Right lobe of liver (tissue), 6 donors: ENCODE results near the gene NOC2L. TPM values are rescaled to one million over a fixed set of nuclear protein-coding genes. Genes with fewer than 3 reads are reported as not detected.

Experiments used
- ATAC-seq, 4 donors: fragments of 200-7000 bp; cut with Tn5 transposase; one replicate each; pipeline ENCODE4 v1.9.1; 2020; ENCODE audit warnings: mild to moderate bottlenecking in 4 of 4, moderate library complexity in 4 of 4
- DNase-seq, 3 donors: peaks; one replicate each; pipeline ENCODE4 v3.0.0-alpha.2; 2020
- H3K27ac ChIP-seq, 3 donors: fragments of 200-600 bp; one replicate each; pipeline ENCODE4 v1.8.0; 2022
- H3K27me3 ChIP-seq, 2 donors: fragments of 200-600 bp; one replicate each; pipeline ENCODE4 v1.8.0; 2022
- H3K36me3 ChIP-seq, 4 donors: fragments of 200-600 bp; sonication (generic) in 1 of 4; one replicate each; pipeline versions ENCODE4 v1.5.1 to v1.8.0; 2017 to 2022; ENCODE audit warnings: control low read depth in 1 of 4
- H3K4me1 ChIP-seq, 4 donors: fragments of 200-600 bp; sonication (generic) in 1 of 4; one replicate each; pipeline versions ENCODE4 v1.5.1 to v1.8.0; 2017 to 2022; ENCODE audit warnings: control low read depth in 1 of 4
- H3K4me3 ChIP-seq, 3 donors: fragments of 200-600 bp; one replicate each; pipeline ENCODE4 v1.8.0; 2022
- H3K9me3 ChIP-seq, 4 donors: fragments of 200-600 bp; sonication (generic) in 1 of 4; one replicate each; pipeline versions ENCODE4 v1.5.1 to v1.8.0; 2017 to 2022; ENCODE audit warnings: control low read depth in 1 of 4
- POLR2A ChIP-seq: fragments of 450-650 bp; IDR thresholded peaks from one replicate; pipeline ENCODE4 v1.6.1; 2017; ENCODE audit warnings: antibody characterized with exemption, mild to moderate bottlenecking
- WGBS: methylation state at CpG from one replicate; pipeline ENCODE4 v1.1.6; 2018; ENCODE audit warnings: low coverage, low lambda C conversion rate; ENCODE audit not compliant: insufficient coverage; ENCODE audit errors: missing lambda C conversion rate; 5-methylcytosine and 5-hydroxymethylcytosine counted together
- intact Hi-C, 2 donors: fragments of 100-400 bp; cut with DNase I; formaldehyde crosslinking; loops; one replicate each; pipeline versions ENCODE4 v1.11.2 to v1.14.1; 2022
- total RNA-seq, 6 experiments: library from RNA; depleted of rRNA in 2 of 6; stranded (reverse); fragments of >200 nt in 2 of 6; fragmentation: NEBNext Ultra II Directional in 3 of 6; extraction: Animal tissue kit (Norgen Biotek cat#: 25700) in 3 of 6; gene quantifications; one replicate each; pipeline versions ENCODE4 v1.1.0 to v1.2.4, GENCODE V29; 2016 to 2023
- TF ChIP-seq, protein P1 (sequence below), 4 donors: fragments of 200-600 bp in 3 of 4; fragments of 450-650 bp in 1 of 4; IDR thresholded peaks; one replicate each; pipeline versions ENCODE4 v1.5.1 to v1.8.0; 2016 to 2022; ENCODE audit warnings: antibody characterized with exemption in 4 of 4, mild to moderate bottlenecking in 2 of 4
- donor health status: DM: no; HTN: yes; CAD: no.
- donor health status: DM: no; HTN: no; CAD: no.
- donor health status: DM: no; HTN: no; CAD: no.
- donor health status: DM: no; HTN: yes; CAD: no.
- donor health status: DM: no; HTN: yes; CAD: no.

The NOC2L gene
- total RNA-seq, 6 experiments from 2014 or later, result 28.9 to 36.8 (median 30.2) TPM

DNA sequence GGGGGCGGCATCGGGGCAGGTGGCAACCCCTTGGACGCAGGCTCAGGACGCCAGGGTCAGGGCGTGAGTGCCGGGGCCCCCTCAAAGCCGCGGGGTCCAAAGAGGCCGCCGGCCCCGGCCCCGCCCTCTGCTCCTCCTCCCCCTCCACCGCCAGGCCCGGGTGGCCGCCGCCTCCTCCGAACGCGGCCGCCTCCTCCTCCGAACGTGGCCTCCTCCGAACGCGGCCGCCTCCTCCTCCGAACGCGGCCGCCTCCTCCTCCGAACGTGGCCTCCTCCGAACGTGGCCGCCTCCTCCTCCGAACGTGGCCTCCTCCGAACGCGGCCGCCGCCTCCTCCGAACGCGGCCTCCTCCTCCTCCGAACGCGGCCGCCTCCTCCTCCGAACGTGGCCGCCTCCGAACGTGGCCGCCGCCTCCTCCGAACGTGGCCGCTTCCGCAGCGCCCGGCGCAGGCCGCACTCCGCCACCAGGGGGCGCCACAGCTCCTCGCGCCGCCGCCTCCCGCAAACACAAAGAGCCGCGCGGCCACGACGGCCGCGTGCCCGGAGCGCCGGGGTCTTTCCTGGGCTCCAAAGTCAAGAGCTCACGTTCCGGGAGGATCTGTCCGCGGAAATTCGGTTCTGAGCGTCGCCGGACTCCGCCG is 54.6 kb downstream of the NOC2L start:
- no peak overlapping the region for H3K27ac ChIP-seq
- H3K27me3 ChIP-seq, result no peaks in the 10 kb centered on the region
- H3K9me3 ChIP-seq, result no peaks in the 10 kb centered on the region
- 3% methylated on average over 42 of the region's 91 CpGs for whole genome bisulfite sequencing
- intact Hi-C loops, result no loop called here
- H3K4me3 ChIP-seq, result peak overlapping the region in 2 of 3 donors; percentile 26 to 29
- ATAC-seq (peak; percentile 81 to 95 (median 86)), DNase-seq (peak; percentile 74 to 80 (median 76))
- TF ChIP-seq POLR2A, result no peak
- TF ChIP-seq, protein P1, sequence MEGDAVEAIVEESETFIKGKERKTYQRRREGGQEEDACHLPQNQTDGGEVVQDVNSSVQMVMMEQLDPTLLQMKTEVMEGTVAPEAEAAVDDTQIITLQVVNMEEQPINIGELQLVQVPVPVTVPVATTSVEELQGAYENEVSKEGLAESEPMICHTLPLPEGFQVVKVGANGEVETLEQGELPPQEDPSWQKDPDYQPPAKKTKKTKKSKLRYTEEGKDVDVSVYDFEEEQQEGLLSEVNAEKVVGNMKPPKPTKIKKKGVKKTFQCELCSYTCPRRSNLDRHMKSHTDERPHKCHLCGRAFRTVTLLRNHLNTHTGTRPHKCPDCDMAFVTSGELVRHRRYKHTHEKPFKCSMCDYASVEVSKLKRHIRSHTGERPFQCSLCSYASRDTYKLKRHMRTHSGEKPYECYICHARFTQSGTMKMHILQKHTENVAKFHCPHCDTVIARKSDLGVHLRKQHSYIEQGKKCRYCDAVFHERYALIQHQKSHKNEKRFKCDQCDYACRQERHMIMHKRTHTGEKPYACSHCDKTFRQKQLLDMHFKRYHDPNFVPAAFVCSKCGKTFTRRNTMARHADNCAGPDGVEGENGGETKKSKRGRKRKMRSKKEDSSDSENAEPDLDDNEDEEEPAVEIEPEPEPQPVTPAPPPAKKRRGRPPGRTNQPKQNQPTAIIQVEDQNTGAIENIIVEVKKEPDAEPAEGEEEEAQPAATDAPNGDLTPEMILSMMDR (IDR thresholded peaks at IDR 0.05), result peak; percentile 85 to 91 (median 88)
- H3K36me3 ChIP-seq, result no peaks in the 10 kb centered on the region
- no peaks in the 10 kb centered on the region for H3K4me1 ChIP-seq

DNA sequence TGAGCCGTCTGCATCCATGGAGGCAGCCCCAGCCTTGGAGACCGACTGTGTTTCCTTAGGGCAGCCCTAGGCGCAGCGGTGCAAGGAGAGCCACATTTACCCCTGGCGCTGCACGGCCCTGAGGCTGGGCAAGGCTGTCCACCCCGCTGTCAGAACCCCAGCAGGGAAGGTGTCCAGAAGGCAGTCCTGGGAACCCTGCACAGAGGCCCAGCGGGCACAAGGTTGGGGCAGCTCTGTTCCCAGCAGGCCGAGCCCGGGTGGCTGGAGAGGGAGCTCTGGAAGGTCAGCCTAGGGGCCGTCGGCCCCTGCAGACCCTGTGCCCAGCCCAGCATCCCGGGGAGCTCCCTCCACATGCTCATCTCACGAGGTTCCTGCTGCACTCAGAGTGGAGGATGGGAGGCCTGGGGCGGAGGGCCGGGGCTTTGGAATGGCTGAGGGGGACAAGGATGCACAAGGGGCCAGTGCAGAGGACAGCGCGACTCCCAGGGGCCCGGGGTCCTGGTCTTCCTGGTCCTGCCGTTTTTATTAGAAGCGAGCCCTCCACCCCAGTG is 55.3 kb downstream of the NOC2L start:
- intact Hi-C loops, result no loop called here
- H3K27ac ChIP-seq, result no peak overlapping the region
- no peaks in the 10 kb centered on the region for H3K27me3 ChIP-seq
- ATAC-seq (peak in 1 of 4 donors; percentile 2), DNase-seq (peak in 2 of 3 donors; percentile 47 to 53)
- no peaks in the 10 kb centered on the region for H3K4me1 ChIP-seq
- no CpG with 5 or more reads among the region's 21 CpGs for WGBS
- no peaks in the 10 kb centered on the region for H3K9me3 ChIP-seq
- no peaks in the 10 kb centered on the region for H3K36me3 ChIP-seq
- H3K4me3 ChIP-seq, result peak overlapping the region in 2 of 3 donors; percentile 26 to 29
- no peak for TF ChIP-seq POLR2A

DNA sequence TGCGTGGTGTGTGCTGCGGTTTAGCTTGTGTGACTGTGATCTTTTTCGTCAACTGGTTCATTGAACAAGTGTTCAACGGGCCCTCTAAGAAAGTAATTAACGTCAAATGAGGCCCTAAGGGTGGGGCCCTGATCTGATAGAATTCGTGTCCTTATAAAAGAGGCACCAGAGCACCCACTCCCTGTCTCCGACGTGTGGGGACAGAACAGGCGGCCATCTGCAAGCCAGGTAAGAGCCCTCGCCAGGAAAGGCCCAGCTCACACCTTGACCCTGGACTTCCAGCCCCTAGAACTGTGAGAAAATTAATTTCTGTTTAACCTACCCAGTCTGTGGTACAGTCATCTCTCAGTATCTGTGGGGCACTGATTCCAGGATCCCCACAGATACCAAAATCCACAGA is 55.8 kb downstream of the NOC2L start:
- DNase-seq, result peak in 1 of 3 donors; percentile 28
- Histone ChIP-seq H3K9me3 (no peaks in the 10 kb centered on the region), H3K27me3 (no peaks in the 10 kb centered on the region), H3K4me1 (no peaks in the 10 kb centered on the region), H3K27ac (no peak overlapping the region), H3K4me3 (no peak overlapping the region), H3K36me3 (no peaks in the 10 kb centered on the region)
- no peak for TF ChIP-seq POLR2A
- TF ChIP-seq, protein P1 (IDR thresholded peaks at IDR 0.05), result no peak
- no peak for ATAC-seq
- 83% methylated on average over 7 of the region's 10 CpGs for WGBS
- intact Hi-C loops, result no loop called here

DNA sequence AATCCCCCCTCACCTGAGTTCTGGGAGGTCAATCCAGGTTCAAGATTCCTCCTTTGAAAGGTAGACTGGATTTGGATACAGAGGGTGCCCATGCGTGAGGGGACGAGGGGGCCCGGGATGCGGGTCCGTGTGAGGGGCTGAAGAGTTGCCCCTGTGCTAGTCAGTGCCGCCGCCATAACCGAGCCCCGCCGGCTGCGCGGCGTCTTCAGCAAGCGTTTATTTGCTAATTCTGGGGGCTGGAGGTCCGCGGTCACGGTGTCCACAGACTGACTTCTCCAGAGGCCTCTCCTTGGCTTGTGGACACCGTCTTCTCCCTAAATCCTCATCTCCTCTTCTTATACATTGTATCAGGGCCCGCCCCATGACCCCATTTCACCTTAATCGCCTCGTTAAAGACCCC is 56.3 kb downstream of the NOC2L start:
- Histone ChIP-seq H3K4me1 (no peaks in the 10 kb centered on the region), H3K27ac (no peak overlapping the region), H3K4me3 (no peak overlapping the region), H3K36me3 (no peaks in the 10 kb centered on the region), H3K27me3 (no peaks in the 10 kb centered on the region), H3K9me3 (no peaks in the 10 kb centered on the region)
- ATAC-seq (no peak), DNase-seq (peak in 1 of 3 donors; percentile 33)
- 83% methylated on average over 7 of the region's 21 CpGs for WGBS
- intact Hi-C loops, result no loop called here
- TF ChIP-seq, protein P1 (IDR thresholded peaks at IDR 0.05), result no peak
- TF ChIP-seq POLR2A, result no peak

DNA sequence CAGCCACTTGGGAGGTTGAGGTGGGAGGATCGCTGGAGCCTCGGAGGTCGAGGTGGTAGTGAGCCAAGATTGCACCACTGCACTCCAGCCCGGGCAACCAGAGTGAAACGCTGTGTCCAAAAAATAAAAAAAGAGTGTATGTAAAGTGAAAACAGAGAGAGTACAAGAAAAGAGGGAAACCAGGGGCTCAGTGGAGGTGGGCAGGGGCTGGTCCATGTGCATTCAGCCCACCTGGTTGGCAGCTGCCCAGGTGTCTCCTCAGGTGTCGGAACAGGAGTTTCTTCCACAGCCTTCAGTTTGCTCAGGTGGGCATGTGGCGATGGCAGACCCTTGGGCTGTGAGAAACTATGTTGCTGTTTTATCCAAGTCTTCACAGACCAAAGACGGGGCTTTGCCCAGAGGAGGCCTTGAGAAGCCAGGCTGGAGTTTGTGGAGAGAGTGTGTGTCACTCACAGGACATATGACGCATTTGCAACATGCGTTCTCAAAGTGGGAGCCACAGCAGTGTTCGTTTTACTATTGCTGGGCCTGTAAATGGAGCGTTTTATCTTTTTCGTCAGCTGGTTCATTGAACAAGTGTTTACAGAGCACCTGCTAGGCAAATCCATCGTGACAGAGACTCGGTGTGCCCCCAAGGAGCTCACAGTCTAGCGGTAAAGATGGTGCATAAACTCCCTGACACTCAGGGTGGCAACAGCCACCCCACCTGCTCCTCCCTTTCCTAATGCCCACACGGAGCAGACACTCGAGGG is 57.8 kb downstream of the NOC2L start:
- Histone ChIP-seq H3K9me3 (no peaks in the 10 kb centered on the region), H3K4me3 (no peak overlapping the region), H3K36me3 (no peaks in the 10 kb centered on the region), H3K27ac (no peak overlapping the region), H3K27me3 (no peaks in the 10 kb centered on the region), H3K4me1 (no peaks in the 10 kb centered on the region)
- intact Hi-C loops, result no loop called here
- DNase-seq (peak in 1 of 3 donors; percentile 38), ATAC-seq (no peak)
- 61% methylated on average over 10 of the region's 18 CpGs for WGBS
- TF ChIP-seq POLR2A, result no peak
- TF ChIP-seq, protein P1 (IDR thresholded peaks at IDR 0.05), result no peak
